ENCODE measurements around the gene PPL.

GRCh38 chr16:4970010-4970409, 33.1 kb upstream of the PPL start:
- TF ChIP-seq, protein P1, sequence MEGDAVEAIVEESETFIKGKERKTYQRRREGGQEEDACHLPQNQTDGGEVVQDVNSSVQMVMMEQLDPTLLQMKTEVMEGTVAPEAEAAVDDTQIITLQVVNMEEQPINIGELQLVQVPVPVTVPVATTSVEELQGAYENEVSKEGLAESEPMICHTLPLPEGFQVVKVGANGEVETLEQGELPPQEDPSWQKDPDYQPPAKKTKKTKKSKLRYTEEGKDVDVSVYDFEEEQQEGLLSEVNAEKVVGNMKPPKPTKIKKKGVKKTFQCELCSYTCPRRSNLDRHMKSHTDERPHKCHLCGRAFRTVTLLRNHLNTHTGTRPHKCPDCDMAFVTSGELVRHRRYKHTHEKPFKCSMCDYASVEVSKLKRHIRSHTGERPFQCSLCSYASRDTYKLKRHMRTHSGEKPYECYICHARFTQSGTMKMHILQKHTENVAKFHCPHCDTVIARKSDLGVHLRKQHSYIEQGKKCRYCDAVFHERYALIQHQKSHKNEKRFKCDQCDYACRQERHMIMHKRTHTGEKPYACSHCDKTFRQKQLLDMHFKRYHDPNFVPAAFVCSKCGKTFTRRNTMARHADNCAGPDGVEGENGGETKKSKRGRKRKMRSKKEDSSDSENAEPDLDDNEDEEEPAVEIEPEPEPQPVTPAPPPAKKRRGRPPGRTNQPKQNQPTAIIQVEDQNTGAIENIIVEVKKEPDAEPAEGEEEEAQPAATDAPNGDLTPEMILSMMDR (IDR thresholded peaks at IDR 0.05) = no peak
- TF ChIP-seq POLR2A (IDR thresholded peaks at IDR 0.05) = no peak
